Subcutaneous adipose tissue (tissue), 4 donors: ENCODE measurements around the gene MYO18B. TPM values are rescaled to one million over a fixed set of nuclear protein-coding genes. Genes with fewer than 3 reads are reported as not detected.

Experiments used
- total RNA-seq, 4 donors: library from RNA; depleted of rRNA; stranded (reverse); fragments of >200 nt; gene quantifications; one replicate each; pipeline ENCODE4 v1.1.0, GENCODE V29; 2016
- TF ChIP-seq, protein P1 (sequence below): fragments of 450-650 bp; IDR thresholded peaks from one replicate; pipeline ENCODE4 v1.5.1; 2016; ENCODE audit warnings: low read depth, mild to moderate bottlenecking, control low read depth, antibody characterized with exemption, moderate library complexity

The MYO18B gene
- total RNA-seq, 4 donors from 2014 or later: under 0.01 TPM; not detected in 3

DNA sequence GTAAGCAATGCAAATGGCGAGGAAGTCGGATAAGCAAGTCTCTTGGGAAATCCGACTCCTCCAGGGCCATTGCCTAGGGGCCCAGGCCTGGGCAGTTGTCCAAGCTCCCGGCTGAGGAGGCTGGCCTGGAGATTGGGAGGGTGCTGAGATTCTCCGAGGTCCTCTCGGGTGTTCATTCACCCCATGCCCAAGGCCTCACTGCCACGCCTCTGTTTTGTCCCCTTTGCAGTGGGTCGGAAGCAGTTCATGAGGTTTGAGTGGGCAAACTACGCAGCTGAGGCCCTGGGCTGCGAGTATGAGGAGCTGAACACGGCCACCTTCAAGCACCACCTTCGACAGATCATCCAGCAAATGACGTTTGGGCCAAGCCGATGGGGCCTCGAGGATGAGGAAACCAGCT is 81.3 kb downstream of the MYO18B start:
- TF ChIP-seq, protein P1, sequence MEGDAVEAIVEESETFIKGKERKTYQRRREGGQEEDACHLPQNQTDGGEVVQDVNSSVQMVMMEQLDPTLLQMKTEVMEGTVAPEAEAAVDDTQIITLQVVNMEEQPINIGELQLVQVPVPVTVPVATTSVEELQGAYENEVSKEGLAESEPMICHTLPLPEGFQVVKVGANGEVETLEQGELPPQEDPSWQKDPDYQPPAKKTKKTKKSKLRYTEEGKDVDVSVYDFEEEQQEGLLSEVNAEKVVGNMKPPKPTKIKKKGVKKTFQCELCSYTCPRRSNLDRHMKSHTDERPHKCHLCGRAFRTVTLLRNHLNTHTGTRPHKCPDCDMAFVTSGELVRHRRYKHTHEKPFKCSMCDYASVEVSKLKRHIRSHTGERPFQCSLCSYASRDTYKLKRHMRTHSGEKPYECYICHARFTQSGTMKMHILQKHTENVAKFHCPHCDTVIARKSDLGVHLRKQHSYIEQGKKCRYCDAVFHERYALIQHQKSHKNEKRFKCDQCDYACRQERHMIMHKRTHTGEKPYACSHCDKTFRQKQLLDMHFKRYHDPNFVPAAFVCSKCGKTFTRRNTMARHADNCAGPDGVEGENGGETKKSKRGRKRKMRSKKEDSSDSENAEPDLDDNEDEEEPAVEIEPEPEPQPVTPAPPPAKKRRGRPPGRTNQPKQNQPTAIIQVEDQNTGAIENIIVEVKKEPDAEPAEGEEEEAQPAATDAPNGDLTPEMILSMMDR: no peak

DNA sequence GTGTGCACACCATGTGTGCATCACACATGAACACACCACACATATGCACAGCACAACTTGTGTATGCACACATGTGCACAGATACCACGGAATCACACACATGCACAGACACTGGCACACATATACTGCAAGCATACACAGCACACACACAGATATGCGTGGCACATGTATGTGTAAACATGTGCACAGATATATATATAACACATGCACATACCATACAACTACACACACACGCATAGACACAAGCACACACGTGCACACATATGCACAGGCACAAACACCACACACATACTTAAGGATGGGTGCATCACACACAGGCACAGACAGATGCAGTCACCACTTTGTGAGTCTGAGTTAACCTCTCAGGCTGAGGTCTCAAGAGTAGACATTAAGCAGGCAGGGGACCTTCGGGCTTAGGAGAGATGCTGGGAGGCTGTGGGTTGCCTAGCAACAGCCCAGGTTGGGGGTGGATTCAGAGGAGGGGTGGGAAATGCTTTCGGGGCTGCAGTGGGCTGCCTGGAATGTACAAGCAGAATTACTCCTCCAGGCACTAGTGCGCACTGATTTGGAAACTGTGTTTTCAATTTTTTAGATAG is 82.9 kb downstream of the MYO18B start:
- TF ChIP-seq, protein P1: no peak

DNA sequence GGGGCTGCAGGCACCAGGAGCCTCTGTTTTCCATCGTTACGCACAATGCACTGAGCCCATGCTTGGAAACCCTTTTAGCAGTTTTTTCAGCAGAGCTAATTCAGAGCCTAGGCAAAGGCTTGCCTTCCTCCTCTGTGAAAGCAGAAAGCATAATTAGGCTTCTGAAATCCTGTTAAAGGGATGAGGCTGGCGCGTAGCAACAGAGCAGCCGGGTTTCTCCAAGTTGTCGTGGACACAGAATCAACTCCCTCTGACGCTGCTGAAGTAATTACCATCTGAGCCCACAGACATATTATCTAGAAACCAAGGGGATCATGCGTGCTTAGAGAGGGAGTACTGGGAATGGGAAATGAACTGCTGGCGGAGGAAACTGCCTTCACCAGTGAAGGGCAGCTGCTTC is 85.4 kb downstream of the MYO18B start:
- TF ChIP-seq, protein P1: no peak

DNA sequence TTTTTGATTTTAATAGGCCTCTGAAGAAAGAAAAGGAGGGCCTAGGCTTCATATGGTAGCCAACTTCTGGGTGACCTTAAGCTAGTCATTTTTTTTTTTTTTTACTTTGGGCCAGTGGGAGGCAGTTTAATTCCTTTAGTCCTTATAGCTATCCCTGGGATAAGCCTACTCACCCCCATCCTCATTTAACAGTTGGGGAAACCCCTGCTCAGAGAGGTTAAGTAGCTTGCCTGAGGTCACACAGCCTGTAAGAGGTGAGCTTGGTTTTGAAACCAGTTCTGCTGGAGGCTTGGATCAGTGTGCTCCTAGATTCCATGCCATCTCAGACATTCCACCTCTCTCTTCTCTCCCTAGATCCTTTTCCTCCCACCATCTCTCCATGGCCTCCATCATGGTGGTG is 86.4 kb downstream of the MYO18B start:
- TF ChIP-seq, protein P1: no peak

DNA sequence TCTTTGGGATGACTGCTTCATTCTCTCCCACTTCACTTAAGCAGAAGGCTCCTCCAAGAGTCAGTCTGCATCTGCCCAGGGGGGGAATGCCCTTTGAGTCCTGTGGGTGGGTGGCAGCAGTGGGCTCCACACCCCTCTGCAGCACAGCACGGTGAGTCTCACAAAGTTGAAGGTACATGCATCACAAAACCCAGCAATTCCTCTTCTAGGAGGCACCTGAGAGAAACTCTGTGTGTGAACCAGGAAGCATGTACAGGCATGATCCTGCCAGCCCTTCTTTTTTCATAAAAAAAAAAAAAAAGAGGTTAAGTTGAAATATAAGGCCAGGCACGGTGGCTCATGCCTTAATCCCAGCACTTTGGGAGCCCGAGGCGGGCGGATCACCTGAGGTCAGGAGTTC is 87.2 kb downstream of the MYO18B start:
- TF ChIP-seq, protein P1: no peak

DNA sequence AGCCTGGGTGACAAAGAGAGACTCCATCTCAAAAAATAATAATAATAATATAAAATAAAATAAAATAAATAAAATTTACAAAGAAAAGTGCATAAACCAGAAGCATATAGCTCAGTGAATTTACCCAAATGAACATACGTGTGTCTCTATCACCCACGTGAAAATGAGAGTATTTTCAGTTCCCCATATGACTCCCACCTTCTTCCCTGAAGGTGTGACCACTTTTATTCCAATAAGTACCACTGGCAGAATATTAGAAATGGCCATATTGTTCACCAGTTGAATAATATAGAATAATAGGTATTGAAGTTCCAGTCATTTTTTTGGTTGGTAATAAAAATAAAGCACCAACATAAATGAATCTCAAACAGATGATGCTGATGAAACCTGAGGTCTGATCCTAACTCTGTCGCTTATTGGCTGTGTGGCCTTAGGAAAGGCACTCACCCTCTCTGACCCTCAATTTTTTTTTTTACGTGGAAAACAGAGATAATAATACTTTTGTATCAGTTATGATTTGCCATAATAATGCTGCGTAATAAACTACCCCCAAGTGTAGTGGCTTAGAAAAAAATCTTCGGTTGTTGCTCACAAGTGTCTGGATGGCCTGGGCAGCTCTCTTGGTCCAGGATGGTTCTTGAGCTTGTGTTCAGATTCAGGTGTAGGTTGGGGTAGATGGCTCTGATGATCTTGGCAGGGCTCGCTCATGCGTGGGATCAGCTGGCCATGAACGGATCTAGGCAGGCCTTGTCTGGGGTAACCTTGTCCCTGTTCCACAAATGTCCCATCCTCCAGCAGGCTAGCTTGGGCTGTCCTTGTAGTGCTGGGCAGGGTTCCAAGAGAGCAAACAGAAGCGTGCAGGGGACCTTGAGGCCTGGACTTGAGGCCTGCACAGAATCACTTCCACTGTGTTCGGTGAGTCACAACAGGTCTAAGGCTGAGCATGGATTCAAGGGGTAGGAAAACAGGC is 88.1 kb downstream of the MYO18B start:
- TF ChIP-seq, protein P1: no peak

DNA sequence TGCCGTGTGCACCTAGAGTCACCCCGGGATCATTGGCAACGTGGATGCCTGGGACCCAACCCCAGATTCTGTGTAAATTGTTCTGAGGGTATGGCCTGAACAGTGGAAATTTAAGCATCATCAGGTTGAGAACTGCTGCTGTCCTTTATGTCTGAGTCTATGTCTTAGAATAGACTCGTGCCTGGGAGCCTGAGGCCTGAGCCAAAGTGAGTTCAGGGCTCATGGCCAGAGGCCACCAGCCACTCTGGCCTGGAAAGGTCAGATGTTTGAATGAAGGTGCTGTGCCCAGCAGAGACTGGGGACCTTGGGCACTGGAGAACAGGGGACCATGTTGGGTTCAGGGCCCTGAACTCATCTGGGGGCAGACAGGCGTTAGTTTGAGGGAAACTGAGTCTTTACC is 91.1 kb downstream of the MYO18B start:
- TF ChIP-seq, protein P1: no peak
